Measurements from ENCODE around the gene INTS6. TPM values are rescaled to one million over a fixed set of nuclear protein-coding genes. Genes with fewer than 3 reads are reported as not detected.
A peak's percentile ranks its signal among the peaks of the same experiment; 100 is the strongest.

INTS6 gene, protein sequence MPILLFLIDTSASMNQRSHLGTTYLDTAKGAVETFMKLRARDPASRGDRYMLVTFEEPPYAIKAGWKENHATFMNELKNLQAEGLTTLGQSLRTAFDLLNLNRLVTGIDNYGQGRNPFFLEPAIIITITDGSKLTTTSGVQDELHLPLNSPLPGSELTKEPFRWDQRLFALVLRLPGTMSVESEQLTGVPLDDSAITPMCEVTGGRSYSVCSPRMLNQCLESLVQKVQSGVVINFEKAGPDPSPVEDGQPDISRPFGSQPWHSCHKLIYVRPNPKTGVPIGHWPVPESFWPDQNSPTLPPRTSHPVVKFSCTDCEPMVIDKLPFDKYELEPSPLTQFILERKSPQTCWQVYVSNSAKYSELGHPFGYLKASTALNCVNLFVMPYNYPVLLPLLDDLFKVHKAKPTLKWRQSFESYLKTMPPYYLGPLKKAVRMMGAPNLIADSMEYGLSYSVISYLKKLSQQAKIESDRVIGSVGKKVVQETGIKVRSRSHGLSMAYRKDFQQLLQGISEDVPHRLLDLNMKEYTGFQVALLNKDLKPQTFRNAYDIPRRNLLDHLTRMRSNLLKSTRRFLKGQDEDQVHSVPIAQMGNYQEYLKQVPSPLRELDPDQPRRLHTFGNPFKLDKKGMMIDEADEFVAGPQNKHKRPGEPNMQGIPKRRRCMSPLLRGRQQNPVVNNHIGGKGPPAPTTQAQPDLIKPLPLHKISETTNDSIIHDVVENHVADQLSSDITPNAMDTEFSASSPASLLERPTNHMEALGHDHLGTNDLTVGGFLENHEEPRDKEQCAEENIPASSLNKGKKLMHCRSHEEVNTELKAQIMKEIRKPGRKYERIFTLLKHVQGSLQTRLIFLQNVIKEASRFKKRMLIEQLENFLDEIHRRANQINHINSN
- total RNA-seq = 10 to 100 TPM; 44.4 to 47.1 TPM

DNA sequence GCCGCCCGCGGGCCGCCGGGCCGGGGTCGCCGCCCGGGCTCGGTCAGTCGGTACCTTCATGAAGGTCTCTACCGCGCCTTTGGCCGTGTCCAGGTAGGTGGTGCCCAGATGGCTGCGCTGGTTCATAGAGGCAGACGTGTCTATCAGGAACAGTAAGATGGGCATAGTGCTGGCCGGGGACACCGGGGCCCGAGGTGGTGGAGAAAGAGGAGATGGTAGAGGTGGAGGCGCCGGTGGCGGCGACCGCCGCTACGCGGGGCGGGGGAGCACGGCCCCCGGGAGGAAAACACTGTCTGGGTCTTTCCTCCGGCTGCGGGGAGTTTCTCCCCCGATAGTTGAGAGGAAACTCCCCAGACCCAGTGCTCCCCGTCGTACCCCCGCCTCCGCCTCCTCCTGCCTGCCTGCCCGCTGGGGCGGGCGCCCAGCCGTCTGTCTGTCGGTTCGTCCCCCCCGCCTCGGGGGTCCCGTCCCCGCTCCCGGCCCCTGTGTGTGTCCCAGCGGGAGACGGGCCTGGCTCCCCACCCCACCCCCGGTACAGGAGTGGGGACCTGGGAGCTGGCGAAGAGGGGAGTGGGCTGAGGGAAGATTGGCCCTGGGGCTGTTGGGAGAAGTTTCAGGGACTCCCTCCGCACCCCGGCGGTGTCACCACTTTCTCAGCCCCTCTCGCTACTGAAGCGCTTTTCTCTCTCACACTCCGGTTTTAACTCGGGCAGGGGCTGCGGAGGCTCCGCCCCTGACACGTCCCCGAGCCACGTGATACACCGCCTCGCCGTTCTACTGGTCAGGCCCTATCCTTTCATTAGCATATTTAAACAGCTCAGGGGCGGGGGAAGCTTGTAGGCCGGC is at the start of gene INTS6:
Gene INTS6 (minus strand): TSS at position 676 of the 846 bp plus-strand sequence. CDS start 511 bp downstream, at position 165.
- Mint-ChIP-seq H3K36me3 (peaks cover 51% of the 10 kb centered on the region), H3K27me3 (peaks cover 1% of the 10 kb centered on the region)
- intact Hi-C loops (cut with micrococcal nuclease) = loop anchor here (1.0 to 5.0 kb wide), 17 partner anchors 50 to 1955 kb away; partner anchors contain the start of genes ALG11, CKAP2, KPNA3 and PHF11

DNA sequence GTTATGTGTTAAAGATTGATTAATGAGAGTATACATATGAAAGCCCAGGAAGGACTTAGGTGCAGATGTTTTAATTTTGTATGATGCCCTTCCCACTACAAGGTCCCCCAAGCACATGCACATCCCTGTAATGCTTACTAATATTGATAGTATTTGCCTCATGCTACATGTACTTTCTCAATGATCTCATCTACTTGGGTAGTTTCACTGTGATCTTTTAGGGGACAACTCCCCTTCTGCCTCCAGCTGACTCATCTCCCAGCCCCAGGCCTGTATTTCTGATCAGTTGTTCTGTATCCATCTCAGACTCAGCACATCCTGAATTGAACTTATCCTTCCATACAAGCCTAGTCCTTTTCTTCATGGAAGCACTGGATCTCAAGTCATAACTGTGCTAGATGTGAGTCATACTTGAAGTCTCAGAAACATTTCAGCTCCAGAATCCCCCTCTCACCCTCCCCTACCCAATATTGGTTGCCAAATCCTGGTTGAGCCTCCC is 49.4 kb upstream of the INTS6 start:
- ChIA-PET CTCF (no interaction called here), POLR2A (interaction anchor here (1.3 to 1.4 kb wide), 2 partner anchors 48 to 81 kb away, joined by 3 to 8 read pairs; partner anchors contain the start of gene INTS6)
- peak; percentile 63 for DNase-seq
- H3K36me3 Mint-ChIP-seq = no peaks in the 10 kb centered on the region
- peaks cover 11% of the 10 kb centered on the region for H3K27me3 Mint-ChIP-seq
- no peak overlapping the region for H3K4me3 Mint-ChIP-seq
- peaks cover 31% of the 10 kb centered on the region for H3K4me1 Mint-ChIP-seq (ENCODE audit: low read depth)
- intact Hi-C loops (cut with micrococcal nuclease) = loop anchor here (1.0 to 5.0 kb wide), 4 partner anchors 21 to 110 kb away; partner anchors contain the start of gene INTS6
- H3K9me3 Mint-ChIP-seq = no peaks in the 10 kb centered on the region
- no peak overlapping the region for H3K27ac Mint-ChIP-seq

More for the DNA sequence above, at the start of gene INTS6:
- ChIA-PET POLR2A (interaction anchor here (0.6 to 3.0 kb wide), 27 partner anchors 13 to 742 kb away, joined by 3 to 54 read pairs (median 5); partner anchors contain the start of gene WDFY2), CTCF (interaction anchor here (1.1 to 4.6 kb wide), 5 partner anchors 24 to 345 kb away, joined by 3 to 26 read pairs (median 3); no protein-coding TSS in a partner anchor)
- Mint-ChIP-seq H3K27ac (peak within 1 kb of the TSS; percentile 98), H3K4me1 (ENCODE audit: low read depth) (peaks cover 35% of the 10 kb centered on the region), H3K4me3 (peak within 1 kb of the TSS; percentile 92), H3K9me3 (peaks cover 3% of the 10 kb centered on the region)
- peak; percentile 99 for DNase-seq

DNA sequence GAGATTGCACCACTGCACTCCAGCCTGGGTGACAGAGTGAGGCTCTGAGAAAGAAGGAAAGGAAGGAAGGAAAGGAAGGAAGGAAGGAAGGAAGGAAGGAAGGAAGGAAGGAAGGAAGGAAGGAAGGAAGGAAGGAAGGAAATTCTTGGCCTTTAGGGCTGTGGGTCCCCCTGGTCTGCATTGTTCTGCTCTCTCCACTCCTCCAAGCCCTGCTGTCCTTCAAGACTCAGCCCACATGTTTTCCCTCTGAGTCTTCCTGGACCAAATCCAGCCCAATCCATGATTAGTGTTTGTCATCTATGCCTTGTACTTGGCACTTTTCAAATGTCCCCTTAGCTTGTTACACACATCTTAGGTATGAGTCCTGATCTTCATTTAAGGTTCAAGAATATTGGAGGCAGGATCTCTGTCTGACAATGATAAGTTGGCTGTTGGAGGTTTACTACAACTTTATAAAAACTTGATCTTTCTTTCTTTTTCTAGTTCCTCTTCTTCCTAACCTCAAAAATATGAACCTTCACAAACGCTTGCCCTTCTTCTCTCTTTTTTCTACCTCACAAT is 48.8 kb upstream of the INTS6 start:
- Mint-ChIP-seq H3K36me3 (no peaks in the 10 kb centered on the region), H3K4me3 (no peak overlapping the region), H3K4me1 (ENCODE audit: low read depth) (peaks cover 31% of the 10 kb centered on the region), H3K27me3 (peaks cover 11% of the 10 kb centered on the region), H3K27ac (no peak overlapping the region), H3K9me3 (no peaks in the 10 kb centered on the region)
- CTCF ChIA-PET = interaction anchor here (0.7 kb wide), 1 partner anchor 119 kb away, joined by 3 read pairs; no protein-coding TSS in a partner anchor
- no peak for DNase-seq
- POLR2A ChIA-PET = interaction anchor here (1.3 to 1.4 kb wide), 2 partner anchors 48 to 82 kb away, joined by 3 to 8 read pairs; partner anchors contain the start of gene INTS6
- intact Hi-C loops (cut with micrococcal nuclease) = loop anchor here (1.0 to 5.0 kb wide), 4 partner anchors 22 to 111 kb away; partner anchors contain the start of gene INTS6

DNA sequence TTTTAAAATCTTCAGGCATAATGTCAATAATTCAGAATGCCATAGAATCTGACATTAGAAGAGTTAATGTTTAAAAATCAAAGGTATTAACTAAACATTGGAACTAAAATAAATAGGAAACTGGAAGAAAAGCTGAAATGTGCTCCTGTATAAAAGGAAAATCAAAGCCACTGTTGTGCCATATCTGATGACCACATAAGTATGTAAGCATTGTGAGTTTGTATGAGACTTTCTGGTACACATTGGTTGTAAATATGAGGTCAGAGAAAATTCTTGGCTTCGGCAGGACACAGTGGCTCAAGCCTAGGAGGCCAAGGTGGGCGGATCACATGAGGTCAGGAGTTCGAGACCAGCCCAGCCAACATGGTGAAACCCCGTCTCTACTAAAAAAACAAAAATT is 48.3 kb upstream of the INTS6 start:
- CTCF ChIA-PET = interaction anchor here (0.7 kb wide), 1 partner anchor 120 kb away, joined by 3 read pairs; no protein-coding TSS in a partner anchor
- DNase-seq = no peak
- Mint-ChIP-seq H3K36me3 (no peaks in the 10 kb centered on the region), H3K4me3 (no peak overlapping the region), H3K27me3 (peaks cover 11% of the 10 kb centered on the region), H3K27ac (no peak overlapping the region), H3K9me3 (no peaks in the 10 kb centered on the region), H3K4me1 (ENCODE audit: low read depth) (peaks cover 31% of the 10 kb centered on the region)
- intact Hi-C loops (cut with micrococcal nuclease) = loop anchor here (5.0 kb wide), 1 partner anchor 111 kb away; no protein-coding TSS in a partner anchor
- POLR2A ChIA-PET = no interaction called here

DNA sequence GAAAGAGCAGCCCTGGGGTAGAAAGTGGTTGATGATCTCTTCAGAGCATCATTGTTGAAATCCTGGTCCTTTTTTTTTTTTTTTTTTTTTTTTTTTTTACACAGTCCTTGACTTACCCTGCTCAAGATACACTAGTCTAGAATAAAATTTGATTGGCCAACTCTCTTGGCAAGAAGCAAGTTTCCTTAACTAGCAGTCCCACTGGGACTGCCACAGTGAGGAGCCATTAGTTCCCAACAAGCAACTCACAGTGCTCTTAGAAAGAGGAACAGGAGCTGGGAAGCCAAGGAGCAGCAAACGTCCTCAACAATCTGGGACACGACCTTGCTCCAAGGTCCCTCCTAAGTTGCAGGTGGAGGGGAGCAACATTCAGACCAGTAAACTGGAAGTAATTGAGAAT is 47.9 kb upstream of the INTS6 start:
- POLR2A ChIA-PET = no interaction called here

DNA sequence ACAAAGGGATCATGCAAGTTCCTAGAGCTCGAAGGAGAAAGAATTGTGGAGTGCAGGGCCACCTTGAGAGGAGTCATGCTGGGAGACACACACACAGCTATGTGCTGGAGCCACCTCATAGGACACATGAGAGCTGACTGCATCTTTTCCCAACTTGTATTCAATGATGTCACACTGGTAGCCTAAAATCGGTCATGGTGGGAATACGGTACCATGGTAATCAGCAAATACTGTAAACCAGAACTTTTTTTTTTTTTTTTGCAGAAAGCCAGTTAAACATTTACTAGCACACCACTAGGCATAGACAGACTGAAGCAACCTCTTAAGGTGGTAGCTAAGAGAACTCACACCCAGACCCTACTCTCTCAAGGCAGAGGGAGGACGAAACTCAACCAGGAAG is 47.0 kb upstream of the INTS6 start:
- Mint-ChIP-seq H3K4me3 (no peak overlapping the region), H3K27ac (no peak overlapping the region), H3K9me3 (no peaks in the 10 kb centered on the region), H3K4me1 (ENCODE audit: low read depth) (peaks cover 31% of the 10 kb centered on the region), H3K27me3 (peaks cover 11% of the 10 kb centered on the region), H3K36me3 (no peaks in the 10 kb centered on the region)
- ChIA-PET CTCF (interaction anchor here (1.2 kb wide), 1 partner anchor 298 kb away, joined by 4 read pairs; no protein-coding TSS in a partner anchor), POLR2A (interaction anchor here (0.6 kb wide), 1 partner anchor 47 kb away, joined by 3 read pairs; the partner anchor contains the start of gene INTS6)
- intact Hi-C loops (cut with micrococcal nuclease) = loop anchor here (5.0 kb wide), 1 partner anchor 112 kb away; no protein-coding TSS in a partner anchor
- DNase-seq = no peak

More for the DNA sequence above, 47.9 kb upstream of the INTS6 start:
- no peaks in the 10 kb centered on the region for H3K36me3 Mint-ChIP-seq
- DNase-seq = no peak
- H3K9me3 Mint-ChIP-seq = no peaks in the 10 kb centered on the region
- peaks cover 11% of the 10 kb centered on the region for H3K27me3 Mint-ChIP-seq
- H3K4me1 Mint-ChIP-seq (ENCODE audit: low read depth) = peaks cover 31% of the 10 kb centered on the region
- intact Hi-C loops (cut with micrococcal nuclease) = loop anchor here (5.0 kb wide), 1 partner anchor 112 kb away; no protein-coding TSS in a partner anchor
- no peak overlapping the region for H3K4me3 Mint-ChIP-seq
- no peak overlapping the region for H3K27ac Mint-ChIP-seq
- CTCF ChIA-PET = no interaction called here

DNA sequence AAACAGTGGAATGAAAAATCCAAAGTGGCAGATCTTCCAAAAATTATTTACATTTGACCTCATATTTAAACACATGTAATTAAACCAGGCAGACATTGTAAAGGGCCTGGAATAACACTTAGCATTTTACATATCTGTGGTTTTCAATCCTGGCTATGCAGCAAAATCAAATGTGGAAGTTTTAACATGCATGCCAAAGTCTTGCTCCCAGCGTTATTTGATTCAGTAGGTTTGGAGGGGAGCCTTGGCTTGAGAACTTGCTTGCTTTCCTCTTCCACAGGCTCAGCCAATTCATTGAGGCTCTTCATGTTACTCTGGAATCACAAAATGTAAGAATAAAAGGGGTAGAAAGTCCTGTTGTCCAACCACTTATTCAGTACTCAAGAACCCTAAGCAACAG is 42.5 kb upstream of the INTS6 start:
- Mint-ChIP-seq H3K9me3 (no peaks in the 10 kb centered on the region), H3K27me3 (peaks cover 11% of the 10 kb centered on the region), H3K27ac (no peak overlapping the region), H3K4me1 (ENCODE audit: low read depth) (peaks cover 6% of the 10 kb centered on the region), H3K4me3 (no peak overlapping the region), H3K36me3 (no peaks in the 10 kb centered on the region)
- intact Hi-C loops (cut with micrococcal nuclease) = no loop called here
- no peak for DNase-seq
- CTCF ChIA-PET = no interaction called here
- POLR2A ChIA-PET = no interaction called here

DNA sequence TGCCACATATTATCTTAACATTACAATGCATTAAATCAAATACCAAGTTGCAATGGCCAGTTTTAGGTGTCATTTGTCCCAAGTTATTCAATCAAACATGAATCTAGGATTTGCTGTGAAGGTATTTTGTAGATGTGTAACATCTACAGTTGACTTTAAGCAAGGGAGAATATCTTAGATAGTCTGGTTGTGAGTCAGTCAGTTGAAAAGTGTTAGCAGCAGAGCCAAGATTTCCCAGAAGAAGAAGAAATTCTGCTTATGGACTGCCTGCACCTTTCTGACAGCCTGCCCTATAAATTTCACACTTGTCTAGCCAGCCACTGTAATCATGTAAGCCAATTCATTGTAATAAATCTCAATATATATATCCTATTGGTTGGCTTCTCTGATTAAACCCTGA is 41.3 kb upstream of the INTS6 start:
- Mint-ChIP-seq H3K4me3 (no peak overlapping the region), H3K27me3 (peaks cover 11% of the 10 kb centered on the region), H3K4me1 (ENCODE audit: low read depth) (no peaks in the 10 kb centered on the region), H3K27ac (no peak overlapping the region), H3K9me3 (no peaks in the 10 kb centered on the region), H3K36me3 (no peaks in the 10 kb centered on the region)
- intact Hi-C loops (cut with micrococcal nuclease) = no loop called here
- DNase-seq = no peak
- ChIA-PET POLR2A (no interaction called here), CTCF (no interaction called here)

DNA sequence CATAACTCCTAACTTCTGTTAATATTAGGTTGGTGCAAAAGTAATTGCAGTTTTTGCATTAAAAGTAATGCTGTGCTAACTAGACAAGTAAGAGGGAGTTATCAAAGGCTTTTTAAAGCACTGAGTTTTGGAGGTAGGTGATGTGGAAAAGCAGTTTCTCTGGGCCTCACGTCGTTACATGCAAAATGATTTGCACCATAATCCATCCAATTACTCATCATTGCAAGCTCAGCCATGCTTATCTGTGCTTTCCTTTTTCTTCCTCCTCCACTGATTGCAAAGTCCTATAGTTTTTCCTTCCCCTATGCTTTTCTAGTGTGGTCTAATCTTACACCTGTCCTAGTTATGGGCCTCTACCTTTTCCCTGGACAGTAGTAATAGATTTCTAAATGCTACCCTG is 35.4 kb upstream of the INTS6 start:
- Mint-ChIP-seq H3K27ac (no peak overlapping the region), H3K27me3 (no peaks in the 10 kb centered on the region), H3K36me3 (no peaks in the 10 kb centered on the region), H3K4me3 (no peak overlapping the region), H3K9me3 (peaks cover 5% of the 10 kb centered on the region), H3K4me1 (ENCODE audit: low read depth) (no peaks in the 10 kb centered on the region)
- intact Hi-C loops (cut with micrococcal nuclease) = no loop called here
- DNase-seq = no peak
- CTCF ChIA-PET = interaction anchor here (1.1 kb wide), 1 partner anchor 310 kb away, joined by 3 read pairs; no protein-coding TSS in a partner anchor
- POLR2A ChIA-PET = interaction anchor here (1.1 kb wide), 1 partner anchor 34 kb away, joined by 4 read pairs; no protein-coding TSS in a partner anchor

DNA sequence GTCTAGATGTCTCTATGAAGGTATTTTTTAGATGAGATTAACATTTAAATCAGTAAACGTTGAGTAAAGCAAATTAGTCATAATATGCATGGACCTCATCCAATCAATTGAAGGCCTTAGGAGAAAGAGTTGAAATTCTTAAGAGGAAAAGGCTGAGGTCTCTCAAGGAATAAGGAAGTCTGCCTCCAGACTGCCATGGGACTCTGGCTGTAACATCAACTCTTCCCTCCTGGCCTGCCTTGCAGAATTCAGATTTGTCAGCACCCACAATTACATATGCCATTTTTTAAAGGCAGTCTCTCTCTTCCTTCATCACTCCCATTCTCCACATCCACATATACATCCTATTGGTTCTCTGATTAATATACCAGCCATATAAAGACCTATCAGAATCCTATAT is 28.8 kb upstream of the INTS6 start:
- Mint-ChIP-seq H3K4me1 (ENCODE audit: low read depth) (peaks cover 5% of the 10 kb centered on the region), H3K4me3 (no peak overlapping the region), H3K27ac (no peak overlapping the region), H3K36me3 (no peaks in the 10 kb centered on the region), H3K27me3 (no peaks in the 10 kb centered on the region), H3K9me3 (peaks cover 5% of the 10 kb centered on the region)
- DNase-seq = no peak
- POLR2A ChIA-PET = no interaction called here
- CTCF ChIA-PET = no interaction called here
- intact Hi-C loops (cut with micrococcal nuclease) = no loop called here

DNA sequence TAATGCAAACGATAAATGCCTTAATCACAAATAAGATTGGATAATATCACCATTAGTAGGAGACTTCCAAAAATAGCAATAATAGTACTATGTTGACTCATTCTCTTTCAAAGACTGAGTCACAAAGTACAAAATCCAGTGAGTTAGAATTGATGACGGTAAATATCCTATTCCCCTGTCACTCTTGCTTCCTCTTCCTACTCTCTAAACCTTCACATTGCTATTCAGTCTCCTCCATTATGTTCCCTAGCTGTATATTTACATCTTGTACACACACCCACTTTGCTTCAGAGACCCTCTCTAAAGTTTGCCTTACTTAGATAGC is 26.3 kb upstream of the INTS6 start:
- Mint-ChIP-seq H3K4me3 (no peak overlapping the region), H3K36me3 (no peaks in the 10 kb centered on the region), H3K27ac (no peak overlapping the region), H3K4me1 (ENCODE audit: low read depth) (peaks cover 5% of the 10 kb centered on the region), H3K27me3 (no peaks in the 10 kb centered on the region), H3K9me3 (peaks cover 5% of the 10 kb centered on the region)
- DNase-seq = no peak
- intact Hi-C loops (cut with micrococcal nuclease) = no loop called here
- ChIA-PET POLR2A (no interaction called here), CTCF (no interaction called here)
